HepG2 (cell line): Measurements from ENCODE around the gene TCP11L1. TPM values are rescaled to one million over a fixed set of nuclear protein-coding genes. Genes with fewer than 3 reads are reported as not detected.

Experiments used
- CEBPB ChIP-seq: IDR thresholded peaks from 2 replicates; pipeline ENCODE4 v1.6.1; 2011; ENCODE audit warnings: low read depth, low read length, improper control_type of control experiment, borderline replicate concordance
- ELF1 ChIP-seq: sonication (generic); formaldehyde crosslinking; IDR thresholded peaks from 2 replicates; pipeline ENCODE4 v1.4.0; 2020; ENCODE audit warnings: missing genetic modification reagents
- ETV5 ChIP-seq: IDR thresholded peaks from 2 replicates; pipeline ENCODE4 v1.6.1; 2018; ENCODE audit warnings: missing biosample characterization, missing genetic modification reagents, inconsistent platforms, borderline replicate concordance
- FOXJ3 ChIP-seq: sonication (generic); formaldehyde crosslinking; IDR thresholded peaks from 2 replicates; pipeline ENCODE4 v1.4.0; 2020; ENCODE audit warnings: missing genetic modification reagents, mild to moderate bottlenecking, borderline replicate concordance
- IRX3 ChIP-seq: sonication (generic); formaldehyde crosslinking; IDR thresholded peaks from 2 replicates; pipeline ENCODE4 v1.8.1; 2023; ENCODE audit warnings: mild to moderate bottlenecking, low read depth, missing genetic modification reagents, borderline replicate concordance
- JUN ChIP-seq: sonication (generic); formaldehyde crosslinking; IDR thresholded peaks from 2 replicates; pipeline ENCODE4 v1.4.0; 2020; ENCODE audit warnings: mild to moderate bottlenecking, missing genetic modification reagents
- KDM1A ChIP-seq: IDR thresholded peaks from 2 replicates; pipeline ENCODE4 v1.6.1; 2016; ENCODE audit warnings: missing compliant biosample characterization
- NBN ChIP-seq: fragments of 450-650 bp; conservative IDR thresholded peaks from 2 replicates; pipeline ENCODE4 v1.6.1; 2017
- NR1H2 ChIP-seq: sonication (generic); formaldehyde crosslinking; IDR thresholded peaks from 2 replicates; pipeline ENCODE4 v1.8.1; 2022; ENCODE audit warnings: low read depth, missing genetic modification reagents, borderline replicate concordance
- PHB2 ChIP-seq: fragments of 450-650 bp; IDR thresholded peaks from 2 replicates; pipeline ENCODE4 v1.6.1; 2018; ENCODE audit not compliant: partially characterized antibody
- ZFP82 ChIP-seq: sonication (generic); formaldehyde crosslinking; IDR thresholded peaks from 2 replicates; pipeline ENCODE4 v1.5.1; 2020; ENCODE audit warnings: mild to moderate bottlenecking, missing genetic modification reagents, borderline replicate concordance
- ZNF235 ChIP-seq: sonication (generic); formaldehyde crosslinking; IDR thresholded peaks from 2 replicates; pipeline ENCODE4 v1.8.1; 2023; ENCODE audit warnings: mild to moderate bottlenecking, missing genetic modification reagents, borderline replicate concordance
- ZNF292 ChIP-seq: sonication (generic); formaldehyde crosslinking; IDR thresholded peaks from 2 replicates; pipeline ENCODE4 v1.8.1; 2022; ENCODE audit warnings: mild to moderate bottlenecking, low read depth, missing genetic modification reagents, borderline replicate concordance
- ZNF335 ChIP-seq: sonication (generic); formaldehyde crosslinking; IDR thresholded peaks from 2 replicates; pipeline ENCODE4 v1.4.0; 2020; ENCODE audit warnings: missing genetic modification reagents
- ZNF530 ChIP-seq: sonication (generic); formaldehyde crosslinking; IDR thresholded peaks from 2 replicates; pipeline ENCODE4 v1.5.0; 2020; ENCODE audit warnings: low read depth, mild to moderate bottlenecking, missing genetic modification reagents
- ZNF672 ChIP-seq: sonication (generic); formaldehyde crosslinking; IDR thresholded peaks from 2 replicates; pipeline ENCODE4 v1.8.1; 2022; ENCODE audit warnings: missing genetic modification reagents
- ZNF724P ChIP-seq: sonication (generic); formaldehyde crosslinking; IDR thresholded peaks from 2 replicates; pipeline ENCODE4 v1.8.0; 2022; ENCODE audit warnings: missing genetic modification reagents, borderline replicate concordance
- ZSCAN12 ChIP-seq: sonication (generic); formaldehyde crosslinking; IDR thresholded peaks from 2 replicates; pipeline ENCODE4 v1.9.0; 2021; ENCODE audit warnings: mild to moderate bottlenecking, missing genetic modification reagents
- polyA plus RNA-seq, 8 experiments: library from polyadenylated mRNA; depleted of rRNA in 3 of 8; stranded (reverse) in 7 of 8; unstranded in 1 of 8; fragments of >200 nt; fragmentation: Illumina TruSeq in 4 of 8; extraction: Trizol in 4 of 8; gene quantifications; 2 replicates each; pipeline versions ENCODE4 v1.2.1 to v1.2.3, GENCODE V29; 2011 to 2016; ENCODE audit warnings: low read depth in 4 of 8, missing spikeins in 1 of 8, mixed read lengths in 1 of 8; ENCODE audit not compliant: insufficient read depth in 1 of 8
- total RNA-seq, 5 experiments: library from RNA; depleted of rRNA; stranded (reverse); fragments of >200 nt; fragmentation: Illumina TruSeq; extraction: Trizol; gene quantifications; 2 replicates each; pipeline ENCODE4 v1.2.3, GENCODE V29; 2016; ENCODE audit warnings: low read depth in 1 of 5
- TF ChIP-seq, protein P1 (sequence below): sonication (generic); formaldehyde crosslinking; IDR thresholded peaks from 2 replicates; pipeline ENCODE4 v1.9.0; 2021; ENCODE audit warnings: missing genetic modification reagents, mild to moderate bottlenecking, borderline replicate concordance
- TF ChIP-seq, protein P2 (sequence below): sonication (generic); formaldehyde crosslinking; IDR thresholded peaks from 2 replicates; pipeline ENCODE4 v1.4.0; 2020; ENCODE audit warnings: low read depth, mild to moderate bottlenecking, missing genetic modification reagents
- TF ChIP-seq, protein P3 (sequence below): sonication (generic); formaldehyde crosslinking; IDR thresholded peaks from 2 replicates; pipeline ENCODE4 v1.4.0; 2020; ENCODE audit warnings: missing genetic modification reagents, borderline replicate concordance
- TF ChIP-seq, protein P4 (sequence below): sonication (generic); formaldehyde crosslinking; IDR thresholded peaks from 2 replicates; pipeline ENCODE4 v1.9.0; 2022; ENCODE audit warnings: low read depth, missing genetic modification reagents

Gene TCP11L1
- total and polyA plus RNA-seq, 2 of the 13 experiments (the other 11 are each of a cell fraction or from before 2014, with no cell fraction given), result 7.9 to 10.1 TPM

DNA sequence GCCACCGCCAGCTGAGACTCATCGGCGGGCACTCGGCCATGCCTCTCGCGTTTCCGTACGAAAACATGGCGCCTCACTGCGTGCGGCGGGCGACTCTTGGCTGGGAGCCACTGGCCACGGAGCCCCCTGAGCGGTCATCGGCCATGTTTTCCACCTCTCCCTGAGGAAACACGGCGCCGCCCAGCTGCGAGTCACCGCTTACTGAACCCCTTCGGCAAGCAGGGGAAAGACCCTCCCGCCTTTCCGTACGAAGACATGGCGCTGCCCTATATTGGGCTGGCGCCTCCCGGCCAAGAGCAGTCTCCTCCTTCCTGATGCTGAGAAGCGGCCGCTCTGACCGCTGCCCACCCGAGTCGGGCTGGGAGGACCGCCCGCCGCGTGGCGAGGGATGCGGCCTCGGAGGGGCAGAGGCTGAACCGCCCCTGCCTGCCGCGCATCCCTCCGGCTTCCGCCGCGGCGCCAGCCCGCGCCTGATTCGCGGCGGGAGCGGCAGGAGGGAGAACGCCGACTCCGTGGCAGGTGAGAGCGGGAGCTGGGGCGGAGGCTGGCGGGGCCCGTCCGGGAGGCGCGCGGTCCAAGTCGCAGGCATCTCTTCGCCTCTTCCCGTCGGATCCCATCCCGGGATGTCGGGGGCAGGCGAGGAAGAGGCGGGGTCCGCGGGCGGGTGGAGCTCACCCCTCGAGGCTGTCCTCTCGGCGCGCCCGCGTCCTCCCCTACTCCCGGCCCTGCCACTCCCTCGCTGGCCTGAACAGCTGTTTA is at the start of gene TCP11L1 (continued):
- TF ChIP-seq, protein P1, sequence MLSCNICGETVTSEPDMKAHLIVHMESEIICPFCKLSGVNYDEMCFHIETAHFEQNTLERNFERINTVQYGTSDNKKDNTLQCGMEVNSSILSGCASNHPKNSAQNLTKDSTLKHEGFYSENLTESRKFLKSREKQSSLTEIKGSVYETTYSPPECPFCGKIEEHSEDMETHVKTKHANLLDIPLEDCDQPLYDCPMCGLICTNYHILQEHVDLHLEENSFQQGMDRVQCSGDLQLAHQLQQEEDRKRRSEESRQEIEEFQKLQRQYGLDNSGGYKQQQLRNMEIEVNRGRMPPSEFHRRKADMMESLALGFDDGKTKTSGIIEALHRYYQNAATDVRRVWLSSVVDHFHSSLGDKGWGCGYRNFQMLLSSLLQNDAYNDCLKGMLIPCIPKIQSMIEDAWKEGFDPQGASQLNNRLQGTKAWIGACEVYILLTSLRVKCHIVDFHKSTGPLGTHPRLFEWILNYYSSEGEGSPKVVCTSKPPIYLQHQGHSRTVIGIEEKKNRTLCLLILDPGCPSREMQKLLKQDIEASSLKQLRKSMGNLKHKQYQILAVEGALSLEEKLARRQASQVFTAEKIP (CRISPR knock-in tag), result no peak
- TF ChIP-seq ZNF672 (CRISPR knock-in tag) (no peak), JUN (no peak), NBN (no peak), FOXJ3 (CRISPR knock-in tag) (0 out of 2 replicates have a peak, but pooled peaks have one; percentile 57), ZNF335 (CRISPR knock-in tag) (peak; percentile 78; the same call in 1 of the 2 replicates), ZNF235 (CRISPR knock-in tag) (peak; percentile 26; the same call in 1 of the 2 replicates), NR1H2 (CRISPR knock-in tag) (0 out of 2 replicates have a peak, but pooled peaks have one; percentile 57), KDM1A (CRISPR knock-in tag) (no peak; the same call in 1 of the 2 replicates), ZNF292 (no peak), ETV5 (CRISPR knock-in tag) (0 out of 2 replicates have a peak, but pooled peaks have one; percentile 5), ZNF724P (CRISPR knock-in tag) (no peak), ELF1 (CRISPR knock-in tag) (peak; percentile 64), ZNF530 (CRISPR knock-in tag) (no peak), CEBPB (no peak), ZSCAN12 (no peak), IRX3 (CRISPR knock-in tag) (no peak), ZFP82 (CRISPR knock-in tag) (0 out of 2 replicates have a peak, but pooled peaks have one; percentile 37), PHB2 (no peak)
- TF ChIP-seq, protein P2, sequence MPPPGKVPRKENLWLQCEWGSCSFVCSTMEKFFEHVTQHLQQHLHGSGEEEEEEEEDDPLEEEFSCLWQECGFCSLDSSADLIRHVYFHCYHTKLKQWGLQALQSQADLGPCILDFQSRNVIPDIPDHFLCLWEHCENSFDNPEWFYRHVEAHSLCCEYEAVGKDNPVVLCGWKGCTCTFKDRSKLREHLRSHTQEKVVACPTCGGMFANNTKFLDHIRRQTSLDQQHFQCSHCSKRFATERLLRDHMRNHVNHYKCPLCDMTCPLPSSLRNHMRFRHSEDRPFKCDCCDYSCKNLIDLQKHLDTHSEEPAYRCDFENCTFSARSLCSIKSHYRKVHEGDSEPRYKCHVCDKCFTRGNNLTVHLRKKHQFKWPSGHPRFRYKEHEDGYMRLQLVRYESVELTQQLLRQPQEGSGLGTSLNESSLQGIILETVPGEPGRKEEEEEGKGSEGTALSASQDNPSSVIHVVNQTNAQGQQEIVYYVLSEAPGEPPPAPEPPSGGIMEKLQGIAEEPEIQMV (CRISPR knock-in tag), result peak; percentile 89
- TF ChIP-seq, protein P3, sequence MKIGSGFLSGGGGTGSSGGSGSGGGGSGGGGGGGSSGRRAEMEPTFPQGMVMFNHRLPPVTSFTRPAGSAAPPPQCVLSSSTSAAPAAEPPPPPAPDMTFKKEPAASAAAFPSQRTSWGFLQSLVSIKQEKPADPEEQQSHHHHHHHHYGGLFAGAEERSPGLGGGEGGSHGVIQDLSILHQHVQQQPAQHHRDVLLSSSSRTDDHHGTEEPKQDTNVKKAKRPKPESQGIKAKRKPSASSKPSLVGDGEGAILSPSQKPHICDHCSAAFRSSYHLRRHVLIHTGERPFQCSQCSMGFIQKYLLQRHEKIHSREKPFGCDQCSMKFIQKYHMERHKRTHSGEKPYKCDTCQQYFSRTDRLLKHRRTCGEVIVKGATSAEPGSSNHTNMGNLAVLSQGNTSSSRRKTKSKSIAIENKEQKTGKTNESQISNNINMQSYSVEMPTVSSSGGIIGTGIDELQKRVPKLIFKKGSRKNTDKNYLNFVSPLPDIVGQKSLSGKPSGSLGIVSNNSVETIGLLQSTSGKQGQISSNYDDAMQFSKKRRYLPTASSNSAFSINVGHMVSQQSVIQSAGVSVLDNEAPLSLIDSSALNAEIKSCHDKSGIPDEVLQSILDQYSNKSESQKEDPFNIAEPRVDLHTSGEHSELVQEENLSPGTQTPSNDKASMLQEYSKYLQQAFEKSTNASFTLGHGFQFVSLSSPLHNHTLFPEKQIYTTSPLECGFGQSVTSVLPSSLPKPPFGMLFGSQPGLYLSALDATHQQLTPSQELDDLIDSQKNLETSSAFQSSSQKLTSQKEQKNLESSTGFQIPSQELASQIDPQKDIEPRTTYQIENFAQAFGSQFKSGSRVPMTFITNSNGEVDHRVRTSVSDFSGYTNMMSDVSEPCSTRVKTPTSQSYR (CRISPR knock-in tag), result no peak
- TF ChIP-seq, protein P4, sequence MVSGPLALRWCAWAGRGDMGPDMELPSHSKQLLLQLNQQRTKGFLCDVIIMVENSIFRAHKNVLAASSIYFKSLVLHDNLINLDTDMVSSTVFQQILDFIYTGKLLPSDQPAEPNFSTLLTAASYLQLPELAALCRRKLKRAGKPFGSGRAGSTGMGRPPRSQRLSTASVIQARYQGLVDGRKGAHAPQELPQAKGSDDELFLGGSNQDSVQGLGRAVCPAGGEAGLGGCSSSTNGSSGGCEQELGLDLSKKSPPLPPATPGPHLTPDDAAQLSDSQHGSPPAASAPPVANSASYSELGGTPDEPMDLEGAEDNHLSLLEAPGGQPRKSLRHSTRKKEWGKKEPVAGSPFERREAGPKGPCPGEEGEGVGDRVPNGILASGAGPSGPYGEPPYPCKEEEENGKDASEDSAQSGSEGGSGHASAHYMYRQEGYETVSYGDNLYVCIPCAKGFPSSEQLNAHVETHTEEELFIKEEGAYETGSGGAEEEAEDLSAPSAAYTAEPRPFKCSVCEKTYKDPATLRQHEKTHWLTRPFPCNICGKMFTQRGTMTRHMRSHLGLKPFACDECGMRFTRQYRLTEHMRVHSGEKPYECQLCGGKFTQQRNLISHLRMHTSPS (CRISPR knock-in tag), result no peak
